Large intestine (tissue), 3 donors: ENCODE results near the gene ISG20L2. TPM values are rescaled to one million over a fixed set of nuclear protein-coding genes. Genes with fewer than 3 reads are reported as not detected.
A peak's percentile ranks its signal among the peaks of the same experiment; 100 is the strongest.

ENCODE experiments used
- DNase-seq, 2 donors: peaks; one replicate each; pipeline versions ENCODE4 v3.0.0 to v3.0.0-alpha.2; 2013
- H3K27ac ChIP-seq: one replicate; pipeline ENCODE4 v1.5.1; 2013; ENCODE audit warnings: low read length
- H3K27me3 ChIP-seq: 2 replicates; pipeline ENCODE4 v1.6.1; 2013; ENCODE audit warnings: low read length; ENCODE audit not compliant: control insufficient read depth, insufficient read depth
- H3K36me3 ChIP-seq: 2 replicates; pipeline ENCODE4 v1.6.1; 2013; ENCODE audit warnings: low read length; ENCODE audit not compliant: control insufficient read depth, insufficient read depth
- H3K4me1 ChIP-seq: one replicate; pipeline ENCODE4 v1.6.1; 2013; ENCODE audit warnings: low read length; ENCODE audit not compliant: control insufficient read depth, insufficient read depth
- H3K4me3 ChIP-seq: one replicate; pipeline ENCODE4 v1.5.1; 2013; ENCODE audit warnings: low read length
- H3K9me3 ChIP-seq: one replicate; pipeline ENCODE4 v1.6.1; 2013; ENCODE audit warnings: mild to moderate bottlenecking, low read depth, low read length, moderate library complexity; ENCODE audit not compliant: control insufficient read depth
- WGBS: methylation state at CpG from one replicate; pipeline ENCODE4 v1.1.5; 2013; ENCODE audit warnings: low lambda C conversion rate; ENCODE audit not compliant: insufficient coverage; 5-methylcytosine and 5-hydroxymethylcytosine counted together
- polyA plus RNA-seq: library from polyadenylated mRNA; unstranded; fragments of 120-200 nt; gene quantifications from one replicate; pipeline ENCODE4 v1.2.1, GENCODE V29; 2013

ISG20L2 gene
- polyA plus RNA-seq, 1 donor: 36.6 TPM

GRCh38 chr1:156689953-156690674, 38.5 kb downstream of the ISG20L2 start:
- H3K4me3 ChIP-seq: no peak overlapping the region
- WGBS: no CpG with 5 or more reads among the region's 10 CpGs
- no peaks in the 10 kb centered on the region for H3K9me3 ChIP-seq
- no peak for DNase-seq
- H3K27ac ChIP-seq: no peak overlapping the region
- no peaks in the 10 kb centered on the region for H3K27me3 ChIP-seq
- H3K36me3 ChIP-seq: no peaks in the 10 kb centered on the region
- H3K4me1 ChIP-seq: peaks cover 57% of the 10 kb centered on the region

GRCh38 chr1:156689035-156689952, 39.3 kb downstream of the ISG20L2 start:
- peaks cover 4% of the 10 kb centered on the region for H3K27me3 ChIP-seq
- H3K9me3 ChIP-seq: no peaks in the 10 kb centered on the region
- H3K4me1 ChIP-seq: peaks cover 52% of the 10 kb centered on the region
- DNase-seq: peak; percentile 82 to 86
- no CpG with 5 or more reads among the region's 23 CpGs for whole genome bisulfite sequencing
- H3K36me3 ChIP-seq: no peaks in the 10 kb centered on the region
- H3K27ac ChIP-seq: no peak overlapping the region
- no peak overlapping the region for H3K4me3 ChIP-seq

GRCh38 chr1:156684227-156684782, 44.3 kb downstream of the ISG20L2 start:
- WGBS: no CpG with 5 or more reads among the region's 5 CpGs
- no peak overlapping the region for H3K4me3 ChIP-seq
- no peaks in the 10 kb centered on the region for H3K36me3 ChIP-seq
- H3K27ac ChIP-seq: no peak overlapping the region
- H3K27me3 ChIP-seq: peaks cover 7% of the 10 kb centered on the region
- no peaks in the 10 kb centered on the region for H3K9me3 ChIP-seq
- peaks cover 7% of the 10 kb centered on the region for H3K4me1 ChIP-seq
- no peak for DNase-seq

GRCh38 chr1:156682166-156682890, 46.2 kb downstream of the ISG20L2 start:
- no peak for DNase-seq
- H3K27me3 ChIP-seq: peaks cover 22% of the 10 kb centered on the region
- WGBS: 100% methylated on average over 1 of the region's 5 CpGs
- no peaks in the 10 kb centered on the region for H3K36me3 ChIP-seq
- H3K9me3 ChIP-seq: no peaks in the 10 kb centered on the region
- peaks cover 10% of the 10 kb centered on the region for H3K4me1 ChIP-seq
- no peak overlapping the region for H3K27ac ChIP-seq
- H3K4me3 ChIP-seq: no peak overlapping the region

- Histone ChIP-seq H3K9me3 (peaks cover 4% of the 10 kb centered on the region), H3K36me3 (no peaks in the 10 kb centered on the region), H3K27me3 (peaks cover 29% of the 10 kb centered on the region), H3K27ac (no peak overlapping the region), H3K4me1 (peaks cover 14% of the 10 kb centered on the region), H3K4me3 (no peak overlapping the region)
- WGBS: no CpG with 5 or more reads among the region's 8 CpGs
- peak in 1 of 2 donors; percentile 69 for DNase-seq
Measured at GRCh38 chr1:156681196-156681960, 47.2 kb downstream of the ISG20L2 start.

GRCh38 chr1:156680056-156680455, 48.5 kb downstream of the ISG20L2 start:
- no peak for DNase-seq
- no peaks in the 10 kb centered on the region for H3K36me3 ChIP-seq
- H3K9me3 ChIP-seq: peaks cover 4% of the 10 kb centered on the region
- H3K27ac ChIP-seq: no peak overlapping the region
- peaks cover 40% of the 10 kb centered on the region for H3K27me3 ChIP-seq
- H3K4me1 ChIP-seq: peaks cover 14% of the 10 kb centered on the region
- no peak overlapping the region for H3K4me3 ChIP-seq
- WGBS: 17% methylated on average over 1 of the region's 2 CpGs

GRCh38 chr1:156677616-156678596, 50.7 kb downstream of the ISG20L2 start:
- DNase-seq: peak in 1 of 2 donors; percentile 74
- H3K36me3 ChIP-seq: peaks cover 9% of the 10 kb centered on the region
- peaks cover 38% of the 10 kb centered on the region for H3K27me3 ChIP-seq
- peaks cover 4% of the 10 kb centered on the region for H3K9me3 ChIP-seq
- WGBS: 0% methylated on average over 1 of the region's 22 CpGs
- H3K4me3 ChIP-seq: peak overlapping the region; percentile 42
- peak overlapping the region; percentile 12 for H3K27ac ChIP-seq
- H3K4me1 ChIP-seq: peaks cover 26% of the 10 kb centered on the region

GRCh38 chr1:156676820-156677615, 51.5 kb downstream of the ISG20L2 start, which contains the start of gene NES:
Gene NES, minus strand, starts transcription at chr1:156677407. Its CDS starts 143 bp downstream, at chr1:156677264.
- DNase-seq: peak in 1 of 2 donors; percentile 69
- Histone ChIP-seq H3K4me1 (peaks cover 25% of the 10 kb centered on the region), H3K27ac (peak within 1 kb of the TSS; percentile 47), H3K9me3 (peaks cover 4% of the 10 kb centered on the region), H3K36me3 (peaks cover 11% of the 10 kb centered on the region), H3K4me3 (peak within 1 kb of the TSS; percentile 42), H3K27me3 (peaks cover 38% of the 10 kb centered on the region)
- no CpG with 5 or more reads among the region's 70 CpGs for WGBS
